WTC11 (cell line): ENCODE data around the gene GNA12. TPM values are rescaled to one million over a fixed set of nuclear protein-coding genes. Genes with fewer than 3 reads are reported as not detected.

ENCODE experiments used
- ATAC-seq: fragments of 200-7000 bp; cut with Tn5 transposase; 2 replicates; pipeline ENCODE4 v1.10.0; 2021; ENCODE audit warnings: mild to moderate bottlenecking, moderate library complexity
- CTCF ChIA-PET: fragments of 300-600 bp; sonication (Branson Sonifier 250); formaldehyde crosslinking; loops from one replicate; lab custom pipeline; 2021; ENCODE audit warnings: antibody characterized with exemption; lab: Charles Lee
- POLR2A ChIA-PET: fragments of 350-600 bp; sonication (Branson Sonifier 250); formaldehyde crosslinking; loops from one replicate; lab custom pipeline; 2021; ENCODE audit warnings: antibody characterized with exemption; lab: Charles Lee
- DNase-seq: peaks from one replicate; pipeline ENCODE4 v3.0.0; 2021; ENCODE audit warnings: low spot score
- H3K27ac Mint-ChIP-seq: 2 replicates; pipeline ENCODE4 v1.8.0; 2021; ENCODE audit warnings: mixed read lengths
- H3K27me3 Mint-ChIP-seq: 2 replicates; pipeline ENCODE4 v1.8.0; 2021; ENCODE audit warnings: low read depth, mild to moderate bottlenecking, moderate library complexity, mixed read lengths
- H3K36me3 Mint-ChIP-seq: 2 replicates; pipeline ENCODE4 v1.8.0; 2021; ENCODE audit warnings: mixed read lengths
- H3K4me1 Mint-ChIP-seq: 2 replicates; pipeline ENCODE4 v1.8.0; 2022; ENCODE audit warnings: mixed read lengths
- H3K4me3 Mint-ChIP-seq: 2 replicates; pipeline ENCODE4 v1.8.0; 2021; ENCODE audit warnings: mild to moderate bottlenecking, moderate library complexity, mixed read lengths
- H3K9me3 Mint-ChIP-seq: 2 replicates; pipeline ENCODE4 v1.8.0; 2021; ENCODE audit warnings: mixed read lengths
- ELF4 ChIP-seq: sonication (generic); formaldehyde crosslinking; IDR thresholded peaks from 2 replicates; pipeline ENCODE4 v1.8.1; 2022; ENCODE audit warnings: low read depth, mild to moderate bottlenecking, moderate library complexity, missing genetic modification reagents
- FOXP4 ChIP-seq: sonication (generic); formaldehyde crosslinking; IDR thresholded peaks from 2 replicates; pipeline ENCODE4 v1.8.0; 2022; ENCODE audit warnings: mild to moderate bottlenecking, missing genetic modification reagents
- GRHL2 ChIP-seq: fragments of 250-450 bp; sonication (Bioruptor Pico); IDR thresholded peaks from 2 replicates; pipeline ENCODE4 v1.8.0; 2022; ENCODE audit warnings: mild to moderate bottlenecking, moderate library complexity; ENCODE audit not compliant: insufficient replicate concordance, severe bottlenecking
- HMGXB4 ChIP-seq: sonication (generic); formaldehyde crosslinking; IDR thresholded peaks from 2 replicates; pipeline ENCODE4 v1.8.1; 2023; ENCODE audit warnings: mild to moderate bottlenecking, moderate library complexity, missing genetic modification reagents
- IRF1 ChIP-seq: sonication (generic); formaldehyde crosslinking; IDR thresholded peaks from 2 replicates; pipeline ENCODE4 v1.8.0; 2023; ENCODE audit warnings: missing genetic modification reagents
- MXD4 ChIP-seq: fragments of 250-450 bp; sonication (Bioruptor Pico); IDR thresholded peaks from 2 replicates; pipeline ENCODE4 v1.8.0; 2021; ENCODE audit warnings: mild to moderate bottlenecking, moderate library complexity, borderline replicate concordance
- NR3C1 ChIP-seq: sonication (generic); formaldehyde crosslinking; conservative IDR thresholded peaks from 2 replicates; pipeline ENCODE4 v1.8.1; 2023; ENCODE audit warnings: low read depth, mild to moderate bottlenecking, missing genetic modification reagents
- TP53 ChIP-seq: sonication (generic); formaldehyde crosslinking; IDR thresholded peaks from 2 replicates; pipeline ENCODE4 v1.8.1; 2023; ENCODE audit warnings: mild to moderate bottlenecking, missing genetic modification reagents
- USF1 ChIP-seq: sonication (generic); formaldehyde crosslinking; IDR thresholded peaks from 2 replicates; pipeline ENCODE4 v1.8.0; 2022; ENCODE audit warnings: mild to moderate bottlenecking, missing genetic modification reagents
- ZNF423 ChIP-seq: fragments of 250-450 bp; sonication (Bioruptor Pico); IDR thresholded peaks from 2 replicates; pipeline ENCODE4 v2.1.2; 2022; ENCODE audit warnings: mild to moderate bottlenecking, moderate library complexity
- ZSCAN18 ChIP-seq: fragments of 250-450 bp; sonication (Bioruptor Pico); IDR thresholded peaks from 2 replicates; pipeline ENCODE4 v2.1.2; 2022; ENCODE audit warnings: mild to moderate bottlenecking, moderate library complexity
- total RNA-seq: library from RNA; stranded (reverse); gene quantifications from 3 replicates; pipeline ENCODE4 v1.2.3, GENCODE V29; 2021
- TF ChIP-seq, protein P1 (sequence below): sonication (generic); formaldehyde crosslinking; IDR thresholded peaks from 2 replicates; pipeline ENCODE4 v1.8.0; 2022; ENCODE audit warnings: mild to moderate bottlenecking, missing genetic modification reagents
- TF ChIP-seq, protein P2 (sequence below): fragments of 250-450 bp; sonication (Bioruptor Pico); IDR thresholded peaks from 2 replicates; pipeline ENCODE4 v1.9.0; 2021; ENCODE audit warnings: mild to moderate bottlenecking

Gene GNA12
- total RNA-seq, 1 experiment from 2014 or later = 99.6 TPM

DNA sequence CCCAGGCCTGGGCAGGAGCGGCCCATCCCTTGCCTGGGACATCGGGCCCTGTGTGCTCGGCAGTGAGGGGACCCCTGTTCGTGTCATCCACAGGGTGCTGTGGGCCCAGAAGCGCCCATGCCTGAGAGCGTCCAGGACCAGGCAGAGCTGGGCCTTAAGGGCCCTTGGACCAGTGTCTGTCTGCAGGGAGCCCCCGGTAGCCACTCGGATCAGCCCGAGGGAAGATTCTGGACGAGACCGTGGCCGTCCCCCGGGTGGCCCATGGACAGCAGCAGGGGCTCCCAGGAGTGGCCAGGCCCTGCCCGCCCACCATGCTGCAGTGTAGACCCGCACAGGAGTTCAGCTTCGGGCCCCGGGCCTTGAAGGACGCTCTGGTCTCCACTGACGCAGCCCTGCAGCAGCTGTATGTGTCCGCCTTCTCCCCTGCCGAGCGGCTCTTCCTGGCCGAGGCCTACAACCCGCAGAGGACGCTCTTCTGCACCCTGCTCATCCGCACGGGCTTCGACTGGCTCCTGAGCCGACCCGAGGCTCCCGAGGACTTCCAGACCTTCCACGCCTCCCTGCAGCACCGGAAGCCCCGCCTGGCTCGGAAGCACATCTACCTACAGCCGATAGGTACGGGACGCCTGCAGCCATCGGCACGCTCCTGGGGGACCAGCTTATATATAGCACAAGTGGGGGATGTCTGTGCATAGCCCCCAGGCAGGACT is 143.8 kb downstream of the GNA12 start:
- ATAC-seq (peak; percentile 30), DNase-seq (no peak)
- ChIA-PET POLR2A (no interaction called here), CTCF (interaction anchor here (0.7 to 4.9 kb wide), 6 partner anchors 10 to 232 kb away, joined by 3 to 44 read pairs (median 4); no protein-coding TSS in a partner anchor)
- Mint-ChIP-seq H3K27me3 (no peaks in the 10 kb centered on the region), H3K4me3 (no peak overlapping the region), H3K4me1 (0 out of 2 replicates have a peak, but pooled peaks cover 3% of the 10 kb centered on the region), H3K27ac (peak overlapping the region; percentile 14; the same call in 1 of the 2 replicates), H3K36me3 (no peaks in the 10 kb centered on the region), H3K9me3 (no peaks in the 10 kb centered on the region)
- TF ChIP-seq, protein P1, sequence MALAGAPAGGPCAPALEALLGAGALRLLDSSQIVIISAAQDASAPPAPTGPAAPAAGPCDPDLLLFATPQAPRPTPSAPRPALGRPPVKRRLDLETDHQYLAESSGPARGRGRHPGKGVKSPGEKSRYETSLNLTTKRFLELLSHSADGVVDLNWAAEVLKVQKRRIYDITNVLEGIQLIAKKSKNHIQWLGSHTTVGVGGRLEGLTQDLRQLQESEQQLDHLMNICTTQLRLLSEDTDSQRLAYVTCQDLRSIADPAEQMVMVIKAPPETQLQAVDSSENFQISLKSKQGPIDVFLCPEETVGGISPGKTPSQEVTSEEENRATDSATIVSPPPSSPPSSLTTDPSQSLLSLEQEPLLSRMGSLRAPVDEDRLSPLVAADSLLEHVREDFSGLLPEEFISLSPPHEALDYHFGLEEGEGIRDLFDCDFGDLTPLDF (CRISPR knock-in tag) = no peak
- TF ChIP-seq, protein P2, sequence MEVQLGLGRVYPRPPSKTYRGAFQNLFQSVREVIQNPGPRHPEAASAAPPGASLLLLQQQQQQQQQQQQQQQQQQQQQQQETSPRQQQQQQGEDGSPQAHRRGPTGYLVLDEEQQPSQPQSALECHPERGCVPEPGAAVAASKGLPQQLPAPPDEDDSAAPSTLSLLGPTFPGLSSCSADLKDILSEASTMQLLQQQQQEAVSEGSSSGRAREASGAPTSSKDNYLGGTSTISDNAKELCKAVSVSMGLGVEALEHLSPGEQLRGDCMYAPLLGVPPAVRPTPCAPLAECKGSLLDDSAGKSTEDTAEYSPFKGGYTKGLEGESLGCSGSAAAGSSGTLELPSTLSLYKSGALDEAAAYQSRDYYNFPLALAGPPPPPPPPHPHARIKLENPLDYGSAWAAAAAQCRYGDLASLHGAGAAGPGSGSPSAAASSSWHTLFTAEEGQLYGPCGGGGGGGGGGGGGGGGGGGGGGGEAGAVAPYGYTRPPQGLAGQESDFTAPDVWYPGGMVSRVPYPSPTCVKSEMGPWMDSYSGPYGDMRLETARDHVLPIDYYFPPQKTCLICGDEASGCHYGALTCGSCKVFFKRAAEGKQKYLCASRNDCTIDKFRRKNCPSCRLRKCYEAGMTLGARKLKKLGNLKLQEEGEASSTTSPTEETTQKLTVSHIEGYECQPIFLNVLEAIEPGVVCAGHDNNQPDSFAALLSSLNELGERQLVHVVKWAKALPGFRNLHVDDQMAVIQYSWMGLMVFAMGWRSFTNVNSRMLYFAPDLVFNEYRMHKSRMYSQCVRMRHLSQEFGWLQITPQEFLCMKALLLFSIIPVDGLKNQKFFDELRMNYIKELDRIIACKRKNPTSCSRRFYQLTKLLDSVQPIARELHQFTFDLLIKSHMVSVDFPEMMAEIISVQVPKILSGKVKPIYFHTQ (CRISPR knock-in tag) = no peak
- TF ChIP-seq IRF1 (no peak), USF1 (CRISPR knock-in tag) (no peak)

GRCh38 chr7:2699289-2699620 is 144.9 kb downstream of the GNA12 start:
- Mint-ChIP-seq H3K36me3 (no peaks in the 10 kb centered on the region), H3K9me3 (no peaks in the 10 kb centered on the region), H3K4me3 (no peak overlapping the region), H3K27me3 (no peaks in the 10 kb centered on the region), H3K4me1 (0 out of 2 replicates have a peak, but pooled peaks cover 3% of the 10 kb centered on the region), H3K27ac (no peak overlapping the region)
- ChIA-PET CTCF (interaction anchor here (1.0 to 4.9 kb wide), 5 partner anchors 11 to 230 kb away, joined by 3 to 44 read pairs (median 6); no protein-coding TSS in a partner anchor), POLR2A (no interaction called here)
- no peak for TF ChIP-seq GRHL2
- TF ChIP-seq ZSCAN18 (CRISPR knock-in tag) = no peak
- TF ChIP-seq NR3C1 (CRISPR knock-in tag) = no peak
- no peak for TF ChIP-seq TP53 (CRISPR knock-in tag)
- TF ChIP-seq FOXP4 (CRISPR knock-in tag) = no peak
- TF ChIP-seq ELF4 (CRISPR knock-in tag) = no peak
- no peak for TF ChIP-seq HMGXB4 (CRISPR knock-in tag)
- no peak for TF ChIP-seq ZNF423 (CRISPR knock-in tag)
- no peak for TF ChIP-seq MXD4 (CRISPR knock-in tag)
- DNase-seq (no peak), ATAC-seq (no peak)
